CD4-positive, alpha-beta T cell (primary cell): Measurements from ENCODE around the gene FARS2. TPM values are rescaled to one million over a fixed set of nuclear protein-coding genes. Genes with fewer than 3 reads are reported as not detected.

ENCODE experiments used
- ATAC-seq: fragments of 200-7000 bp; cut with Tn5 transposase; one replicate; pipeline ENCODE4 v1.10.0; 2022; ENCODE audit warnings: mild to moderate bottlenecking; ENCODE audit not compliant: poor library complexity
- CTCF ChIA-PET: fragments of 350-600 bp; sonication (Branson Sonifier 250); formaldehyde crosslinking; loops from one replicate; lab custom pipeline; 2021; ENCODE audit warnings: antibody characterized with exemption, inconsistent platforms; lab: Charles Lee
- POLR2A ChIA-PET: fragments of 350-600 bp; sonication (Branson Sonifier 250); formaldehyde crosslinking; loops from one replicate; lab custom pipeline; 2021; ENCODE audit warnings: antibody characterized with exemption, inconsistent platforms; lab: Charles Lee
- DNase-seq, 14 experiments: peaks; one replicate each; pipeline ENCODE4 v3.0.0-alpha.2; 2013 to 2020; ENCODE audit warnings: mixed read lengths in 2 of 14
- H3K27ac ChIP-seq, 2 donors: one replicate each; pipeline versions ENCODE4 v1.5.1 to v1.7.0; 2013; ENCODE audit warnings: low read length in 2 of 2, low read depth in 1 of 2, mild to moderate bottlenecking in 1 of 2
- H3K27me3 ChIP-seq, 2 experiments: 1 replicate in 1 of 2; 2 replicates in 1 of 2; pipeline versions ENCODE4 v1.6.1 to v1.7.0; 2013; ENCODE audit warnings: low read length in 2 of 2, control low read depth in 1 of 2, mild to moderate bottlenecking in 1 of 2, moderate library complexity in 1 of 2; ENCODE audit not compliant: insufficient read depth in 2 of 2, control insufficient read depth in 1 of 2
- H3K36me3 ChIP-seq: one replicate; pipeline ENCODE4 v1.6.1; 2013; ENCODE audit warnings: low read length, control low read depth; ENCODE audit not compliant: insufficient read depth
- H3K4me1 ChIP-seq: one replicate; pipeline ENCODE4 v1.6.1; 2013; ENCODE audit warnings: low read length, control low read depth; ENCODE audit not compliant: insufficient read depth
- H3K4me3 ChIP-seq: one replicate; pipeline ENCODE4 v1.5.1; 2013; ENCODE audit warnings: mild to moderate bottlenecking, low read length, moderate library complexity
- H3K9me3 ChIP-seq, 2 experiments: 1 replicate in 1 of 2; 2 replicates in 1 of 2; pipeline versions ENCODE4 v1.6.1 to v1.7.0; 2013; ENCODE audit warnings: low read length in 2 of 2, mild to moderate bottlenecking in 2 of 2, control low read depth in 1 of 2, moderate library complexity in 1 of 2; ENCODE audit not compliant: control insufficient read depth in 1 of 2, insufficient read depth in 1 of 2
- H3K27ac Mint-ChIP-seq: one replicate; pipeline ENCODE4 v1.8.0; 2020; ENCODE audit warnings: mixed read lengths
- H3K27me3 Mint-ChIP-seq: one replicate; pipeline ENCODE4 v1.8.0; 2021; ENCODE audit warnings: mixed read lengths
- H3K36me3 Mint-ChIP-seq: one replicate; pipeline ENCODE4 v1.8.0; 2021; ENCODE audit warnings: low read depth, mixed read lengths
- H3K4me1 Mint-ChIP-seq: one replicate; pipeline ENCODE4 v1.8.0; 2021; ENCODE audit warnings: low read depth, mixed read lengths
- H3K4me3 Mint-ChIP-seq: one replicate; pipeline ENCODE4 v1.8.0; 2020; ENCODE audit warnings: mild to moderate bottlenecking, mixed read lengths
- H3K9me3 Mint-ChIP-seq: one replicate; pipeline ENCODE4 v1.8.0; 2020; ENCODE audit warnings: mixed read lengths
- CTCF ChIP-seq: fragments of 200-600 bp; IDR thresholded peaks from one replicate; pipeline ENCODE4 v1.8.0; 2022; ENCODE audit warnings: antibody characterized with exemption, mild to moderate bottlenecking
- intact Hi-C, 2 experiments: fragments of 100-400 bp; cut with DNase I in 1 of 2; cut with micrococcal nuclease in 1 of 2; formaldehyde crosslinking; loops; one replicate each; pipeline versions ENCODE4 v1.15.1 to v1.9.0; 2023 to 2025; cut with DNase I, micrococcal nuclease
- total RNA-seq, 174 experiments: library from RNA in 2 of 174; stranded (reverse) in 2 of 174; gene quantifications; one replicate each; pipeline ENCODE4 v1.2.3 and lab custom pipeline; 2021 to 2026

Gene FARS2
- total RNA-seq, 2 experiments from 2014 or later: 12.6 to 12.8 TPM

GRCh38 chr6:5302995-5303622 lies 41.8 kb downstream of the FARS2 start:
- H3K27ac Mint-ChIP-seq: no peak overlapping the region
- H3K4me3 Mint-ChIP-seq: peak overlapping the region; percentile 58
- peaks cover 45% of the 10 kb centered on the region for H3K4me1 Mint-ChIP-seq
- TF ChIP-seq CTCF: peak; percentile 63
- CTCF ChIA-PET: interaction anchor here (0.5 to 3.0 kb wide), 15 partner anchors 8 to 1191 kb away, joined by 3 to 33 read pairs (median 4); partner anchors contain the start of gene LYRM4
- peaks cover 19% of the 10 kb centered on the region for H3K4me1 ChIP-seq
- H3K27me3 ChIP-seq: no peaks in the 10 kb centered on the region
- no peak overlapping the region for H3K27ac ChIP-seq
- DNase-seq (peak; percentile 32 to 82 (median 46)), ATAC-seq (peak; percentile 92)
- H3K27me3 Mint-ChIP-seq: no peaks in the 10 kb centered on the region
- H3K36me3 ChIP-seq: no peaks in the 10 kb centered on the region
- no peaks in the 10 kb centered on the region for H3K9me3 Mint-ChIP-seq
- intact Hi-C loops: loop anchor here (1.0 kb wide), 1 partner anchor 160 kb away; no protein-coding TSS in a partner anchor
- POLR2A ChIA-PET: interaction anchor here (0.6 to 2.2 kb wide), 3 partner anchors 42 to 176 kb away, joined by 3 to 11 read pairs (median 3); partner anchors contain the start of genes FARS2 and LYRM4
- H3K36me3 Mint-ChIP-seq: peaks cover 2% of the 10 kb centered on the region
- no peaks in the 10 kb centered on the region for H3K9me3 ChIP-seq
- H3K4me3 ChIP-seq: no peak overlapping the region

- H3K4me3 ChIP-seq: no peak overlapping the region
- intact Hi-C loops: loop anchor here (1.0 kb wide), 1 partner anchor 160 kb away; no protein-coding TSS in a partner anchor
- TF ChIP-seq CTCF: no peak
- peaks cover 19% of the 10 kb centered on the region for H3K4me1 ChIP-seq
- Mint-ChIP-seq H3K27me3 (no peaks in the 10 kb centered on the region), H3K27ac (no peak overlapping the region), H3K4me1 (peaks cover 48% of the 10 kb centered on the region), H3K9me3 (no peaks in the 10 kb centered on the region), H3K4me3 (no peak overlapping the region), H3K36me3 (peaks cover 4% of the 10 kb centered on the region)
- ATAC-seq: no peak
- ChIA-PET POLR2A (interaction anchor here (2.2 kb wide), 1 partner anchor 43 kb away, joined by 11 read pairs; the partner anchor contains the start of genes FARS2 and LYRM4), CTCF (interaction anchor here (1.1 to 3.0 kb wide), 10 partner anchors 10 to 163 kb away, joined by 3 to 33 read pairs (median 4); partner anchors contain the start of gene LYRM4)
- no peak overlapping the region for H3K27ac ChIP-seq
- no peaks in the 10 kb centered on the region for H3K27me3 ChIP-seq
- no peaks in the 10 kb centered on the region for H3K9me3 ChIP-seq
- peaks cover 3% of the 10 kb centered on the region for H3K36me3 ChIP-seq
- DNase-seq: no peak
Measured at GRCh38 chr6:5303682-5304081, 42.4 kb downstream of the FARS2 start.

GRCh38 chr6:5305968-5306626 lies 44.8 kb downstream of the FARS2 start:
- peaks cover 4% of the 10 kb centered on the region for H3K36me3 Mint-ChIP-seq
- no peaks in the 10 kb centered on the region for H3K9me3 Mint-ChIP-seq
- POLR2A ChIA-PET: no interaction called here
- H3K27ac ChIP-seq: no peak overlapping the region
- no peak overlapping the region for H3K4me3 ChIP-seq
- CTCF ChIA-PET: no interaction called here
- H3K4me3 Mint-ChIP-seq: no peak overlapping the region
- H3K27me3 ChIP-seq: no peaks in the 10 kb centered on the region
- no peak overlapping the region for H3K27ac Mint-ChIP-seq
- DNase-seq: no peak
- H3K9me3 ChIP-seq: no peaks in the 10 kb centered on the region
- ATAC-seq: no peak
- TF ChIP-seq CTCF: no peak
- intact Hi-C loops: no loop called here
- H3K36me3 ChIP-seq: peaks cover 3% of the 10 kb centered on the region
- peaks cover 19% of the 10 kb centered on the region for H3K4me1 ChIP-seq
- H3K4me1 Mint-ChIP-seq: peaks cover 49% of the 10 kb centered on the region
- H3K27me3 Mint-ChIP-seq: no peaks in the 10 kb centered on the region
